ENCODE results near the gene CHD6.

The CHD6 gene

DNA sequence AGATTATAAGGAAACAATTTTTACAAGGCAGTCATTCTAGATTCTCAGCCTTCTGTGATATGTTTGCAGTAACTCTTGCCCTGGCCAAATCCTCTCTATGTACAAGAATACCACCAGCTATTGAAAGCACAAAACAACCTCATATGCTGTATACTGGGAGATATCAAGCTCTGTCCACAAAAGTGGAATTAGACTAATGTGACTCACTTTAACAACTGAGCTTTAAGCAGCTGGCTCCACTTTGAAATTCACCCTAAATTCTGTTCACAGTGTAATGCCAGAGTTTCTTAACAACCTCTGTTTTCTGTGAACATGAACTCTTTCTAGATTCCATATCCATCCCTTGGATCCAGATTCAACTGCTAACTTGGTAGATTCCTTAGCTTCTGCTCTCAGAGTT, 47.6 kb downstream of the CHD6 start:
- TF ChIP-seq, protein P1, sequence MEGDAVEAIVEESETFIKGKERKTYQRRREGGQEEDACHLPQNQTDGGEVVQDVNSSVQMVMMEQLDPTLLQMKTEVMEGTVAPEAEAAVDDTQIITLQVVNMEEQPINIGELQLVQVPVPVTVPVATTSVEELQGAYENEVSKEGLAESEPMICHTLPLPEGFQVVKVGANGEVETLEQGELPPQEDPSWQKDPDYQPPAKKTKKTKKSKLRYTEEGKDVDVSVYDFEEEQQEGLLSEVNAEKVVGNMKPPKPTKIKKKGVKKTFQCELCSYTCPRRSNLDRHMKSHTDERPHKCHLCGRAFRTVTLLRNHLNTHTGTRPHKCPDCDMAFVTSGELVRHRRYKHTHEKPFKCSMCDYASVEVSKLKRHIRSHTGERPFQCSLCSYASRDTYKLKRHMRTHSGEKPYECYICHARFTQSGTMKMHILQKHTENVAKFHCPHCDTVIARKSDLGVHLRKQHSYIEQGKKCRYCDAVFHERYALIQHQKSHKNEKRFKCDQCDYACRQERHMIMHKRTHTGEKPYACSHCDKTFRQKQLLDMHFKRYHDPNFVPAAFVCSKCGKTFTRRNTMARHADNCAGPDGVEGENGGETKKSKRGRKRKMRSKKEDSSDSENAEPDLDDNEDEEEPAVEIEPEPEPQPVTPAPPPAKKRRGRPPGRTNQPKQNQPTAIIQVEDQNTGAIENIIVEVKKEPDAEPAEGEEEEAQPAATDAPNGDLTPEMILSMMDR (conservative IDR thresholded peaks at IDR 0.05), result no peak
- no peak for TF ChIP-seq ZFX (IDR thresholded peaks at IDR 0.05)
- H3K27ac ChIP-seq, result no peak overlapping the region

DNA sequence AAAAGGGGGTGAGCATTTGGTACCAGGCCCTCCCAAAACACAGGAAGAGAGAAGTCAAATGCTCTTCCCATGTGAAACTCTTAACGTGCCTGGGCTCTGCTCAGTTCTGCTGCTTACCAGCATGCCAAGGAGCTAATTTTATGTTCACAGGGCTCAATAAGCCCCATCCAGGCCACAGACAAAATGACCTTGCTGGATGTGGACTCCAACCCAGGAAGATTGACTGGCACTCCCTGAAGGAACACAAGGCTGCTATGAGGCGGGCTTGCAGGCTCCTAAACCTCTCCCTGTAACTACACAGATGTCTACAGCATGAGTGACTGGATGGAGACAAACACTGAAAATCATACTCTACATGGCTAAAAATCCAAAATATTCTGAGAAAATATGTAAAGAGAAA, 50.6 kb downstream of the CHD6 start:
- H3K27ac ChIP-seq, result peak overlapping the region; percentile 94
- no peak for TF ChIP-seq ZFX (IDR thresholded peaks at IDR 0.05)
- TF ChIP-seq, protein P1 (conservative IDR thresholded peaks at IDR 0.05), result no peak

DNA sequence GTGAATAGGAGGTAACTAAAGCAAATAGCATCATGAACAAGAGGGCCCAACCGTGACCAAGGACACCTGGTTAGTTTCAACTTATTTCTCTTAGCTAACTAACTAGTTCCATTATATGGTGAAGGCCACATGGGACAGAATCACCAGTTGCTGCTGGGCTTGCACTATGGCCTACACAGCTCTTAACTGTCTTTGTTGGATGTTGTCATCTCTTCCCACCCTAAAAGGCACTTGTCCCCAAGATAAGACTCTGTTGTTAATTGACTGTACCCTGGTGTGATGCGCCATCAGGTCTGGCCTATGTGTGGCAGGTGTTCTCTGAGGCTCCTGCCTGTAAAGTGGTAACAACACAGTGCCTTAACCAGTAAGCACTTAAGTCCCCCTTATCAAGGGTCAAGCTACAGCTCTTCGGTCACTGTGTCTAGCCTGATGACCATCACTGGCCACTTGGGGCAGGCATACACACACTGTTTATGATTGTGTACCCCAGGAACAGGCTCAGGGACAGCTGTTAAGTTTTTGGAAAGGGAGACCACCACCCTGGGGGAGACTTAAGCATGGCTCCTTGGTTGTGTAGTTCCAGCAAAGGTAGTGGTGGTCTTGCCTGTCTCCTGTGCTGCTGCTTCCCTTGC, 51.2 kb downstream of the CHD6 start:
- TF ChIP-seq, protein P1 (conservative IDR thresholded peaks at IDR 0.05), result peak; percentile 16; the same call in 1 of the 2 replicates
- TF ChIP-seq ZFX (IDR thresholded peaks at IDR 0.05), result no peak
- H3K27ac ChIP-seq, result peak overlapping the region; percentile 94

DNA sequence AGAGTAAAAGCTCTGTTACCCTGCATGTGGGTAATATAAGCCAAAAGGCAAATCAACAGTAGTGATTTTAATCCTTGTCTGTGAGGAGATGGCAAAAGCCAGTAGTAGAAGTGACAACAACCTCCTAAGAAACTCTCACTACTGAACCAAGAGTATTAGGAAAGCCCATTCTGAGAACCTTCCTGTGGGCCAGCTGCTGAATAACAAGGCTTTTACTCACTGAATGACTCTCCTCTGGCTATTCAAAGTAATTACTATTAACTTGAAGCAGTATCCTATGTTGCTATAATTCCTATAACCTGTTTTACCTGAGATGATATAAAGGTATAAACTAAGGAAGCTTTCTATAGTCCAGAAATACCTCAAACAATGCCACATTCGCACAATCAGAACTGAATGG, 55.1 kb downstream of the CHD6 start:
- TF ChIP-seq, protein P1 (conservative IDR thresholded peaks at IDR 0.05), result no peak
- TF ChIP-seq ZFX (IDR thresholded peaks at IDR 0.05), result no peak

DNA sequence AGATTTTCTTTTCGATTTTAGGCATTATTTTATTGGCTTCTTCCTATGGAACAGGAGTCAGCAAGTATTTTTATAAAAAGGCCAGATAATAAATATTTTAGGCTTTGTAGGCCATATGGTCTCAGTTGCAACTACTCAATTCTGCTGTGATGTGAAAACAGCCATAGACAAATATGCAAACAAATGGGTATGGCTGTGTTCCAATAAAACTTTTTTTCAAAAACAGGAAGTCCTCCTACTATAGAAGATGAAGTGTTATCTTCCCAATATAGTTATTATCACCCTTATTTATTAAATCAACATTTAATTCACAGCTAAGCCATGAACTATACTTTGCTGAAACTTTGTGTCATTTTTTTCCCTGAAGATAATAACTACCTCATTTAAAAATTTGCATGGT, 57.2 kb downstream of the CHD6 start:
- H3K27ac ChIP-seq, result no peak overlapping the region
- TF ChIP-seq ZFX (IDR thresholded peaks at IDR 0.05), result no peak
- TF ChIP-seq, protein P1 (conservative IDR thresholded peaks at IDR 0.05), result no peak

More for the DNA sequence above, 55.1 kb downstream of the CHD6 start:
- H3K27ac ChIP-seq, result no peak overlapping the region

DNA sequence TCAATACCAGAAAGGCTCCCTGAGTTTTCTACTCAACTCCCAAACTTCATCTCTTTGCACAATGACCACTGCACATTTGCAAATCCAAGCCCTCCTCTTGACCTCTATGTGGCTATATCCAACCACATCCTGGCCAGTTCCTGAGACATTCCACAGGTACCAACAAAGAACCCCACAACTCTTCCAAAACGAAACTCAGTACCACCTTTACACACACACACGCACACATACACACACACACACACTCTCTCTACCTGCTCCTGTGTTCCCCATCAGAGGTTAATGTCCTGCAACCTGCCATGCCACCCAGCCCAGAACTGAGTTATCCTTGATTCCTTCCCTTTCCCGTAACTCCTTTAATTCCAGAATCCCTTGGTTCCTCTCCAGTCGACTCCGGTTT, 58.5 kb downstream of the CHD6 start:
- no peak overlapping the region for H3K27ac ChIP-seq

DNA sequence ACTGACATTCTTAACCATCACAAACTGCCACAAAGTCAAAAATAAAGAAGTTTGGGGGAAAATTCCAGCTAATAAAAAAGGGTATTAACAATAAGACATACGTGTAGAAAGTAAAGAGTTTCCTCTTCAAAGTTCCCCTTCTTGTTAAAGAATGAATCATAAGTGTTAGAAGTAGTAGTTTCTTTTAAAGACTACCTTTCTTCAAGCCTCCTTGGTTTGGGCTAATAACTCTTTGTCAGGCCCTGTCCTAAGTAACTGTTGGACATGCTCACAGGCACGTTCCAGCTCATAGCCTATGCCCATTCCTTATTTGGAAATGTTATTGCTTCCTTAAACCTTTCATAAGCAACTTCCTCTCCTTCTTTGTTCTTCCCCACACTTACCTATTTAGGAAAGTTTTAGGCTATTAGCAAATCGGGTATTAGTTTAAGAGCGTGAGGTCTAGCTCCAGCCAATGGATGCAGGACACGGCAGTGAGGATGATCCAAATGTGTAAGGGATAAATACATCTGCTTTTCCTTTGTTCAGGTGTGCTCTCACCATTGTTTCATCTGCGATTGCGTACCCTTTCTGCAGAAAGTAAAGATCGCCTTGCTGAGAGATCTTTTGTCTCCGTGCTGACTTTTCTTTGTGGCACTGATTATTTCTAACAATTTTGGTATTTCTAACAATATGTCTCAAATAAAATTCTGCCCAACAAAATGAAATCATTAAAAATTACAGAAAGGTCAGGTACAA, 64.9 kb downstream of the CHD6 start:
- TF ChIP-seq ZFX (IDR thresholded peaks at IDR 0.05), result no peak
- TF ChIP-seq, protein P1 (conservative IDR thresholded peaks at IDR 0.05), result no peak
- H3K27ac ChIP-seq, result peak overlapping the region; percentile 59

More for the DNA sequence above, 58.5 kb downstream of the CHD6 start:
- TF ChIP-seq, protein P1 (conservative IDR thresholded peaks at IDR 0.05), result no peak
- TF ChIP-seq ZFX (IDR thresholded peaks at IDR 0.05), result no peak

Data from C4-2B (cell line).